Testis (tissue), 3 donors: ENCODE results near the gene HPS6. TPM values are rescaled to one million over a fixed set of nuclear protein-coding genes. Genes with fewer than 3 reads are reported as not detected.

Source experiments
- DNase-seq: peaks from one replicate; pipeline ENCODE4 v3.0.0-alpha.2; 2019
- H3K27ac ChIP-seq, 2 donors: fragments of 200-600 bp; sonication (generic); one replicate each; pipeline ENCODE4 v1.5.1; 2019
- H3K27me3 ChIP-seq: fragments of 200-600 bp; sonication (generic); one replicate; pipeline ENCODE4 v1.5.1; 2019
- H3K36me3 ChIP-seq: fragments of 200-600 bp; sonication (generic); one replicate; pipeline ENCODE4 v1.5.1; 2017; ENCODE audit warnings: low read depth; ENCODE audit errors: missing control alignments
- H3K4me1 ChIP-seq: fragments of 200-600 bp; sonication (generic); one replicate; pipeline ENCODE4 v1.5.1; 2019
- H3K4me3 ChIP-seq, 2 donors: fragments of 200-600 bp; sonication (generic); one replicate each; pipeline ENCODE4 v1.5.1; 2017 to 2019
- H3K9me3 ChIP-seq: fragments of 200-600 bp; sonication (generic); one replicate; pipeline ENCODE4 v1.5.1; 2017
- POLR2A ChIP-seq: fragments of 450-650 bp; IDR thresholded peaks from one replicate; pipeline ENCODE4 v1.6.1; 2017; ENCODE audit warnings: antibody characterized with exemption, mild to moderate bottlenecking, moderate library complexity
- WGBS, 2 donors: methylation state at CpG; one replicate each; pipeline ENCODE4 v1.1.5; 2018; 5-methylcytosine and 5-hydroxymethylcytosine counted together
- intact Hi-C: fragments of 100-400 bp; cut with DNase I; formaldehyde crosslinking; loops from one replicate; pipeline ENCODE4 v1.15.1; 2023; ENCODE audit warnings: low total_unique reads
- polyA plus RNA-seq: library from polyadenylated mRNA; stranded (reverse); fragments of 350-450 nt; fragmentation: Illumina TruSeq; extraction: RNeasy Lipid Tissue Mini Kit (QIAGEN cat#74804); gene quantifications from one replicate; pipeline ENCODE4 v1.2.3, GENCODE V29; 2014; ENCODE audit warnings: low read depth, low replicate concordance; ENCODE audit not compliant: insufficient read depth
- total RNA-seq, 2 donors: library from RNA; depleted of rRNA; stranded (reverse); fragments of >200 nt; gene quantifications; one replicate each; pipeline ENCODE4 v1.2.3, GENCODE V29; 2016
- TF ChIP-seq, protein P1 (sequence below), 3 experiments: fragments of 450-650 bp in 2 of 3; fragments of 200-600 bp in 1 of 3; sonication (generic) in 1 of 3; IDR thresholded peaks; one replicate each; pipeline ENCODE4 v1.5.1; 2016 to 2019; ENCODE audit warnings: antibody characterized with exemption in 3 of 3, mild to moderate bottlenecking in 2 of 3, moderate library complexity in 1 of 3

HPS6 gene
- total and polyA plus RNA-seq, 3 donors from 2014 or later, result 9.7 to 23.2 (median 19.6) TPM

DNA sequence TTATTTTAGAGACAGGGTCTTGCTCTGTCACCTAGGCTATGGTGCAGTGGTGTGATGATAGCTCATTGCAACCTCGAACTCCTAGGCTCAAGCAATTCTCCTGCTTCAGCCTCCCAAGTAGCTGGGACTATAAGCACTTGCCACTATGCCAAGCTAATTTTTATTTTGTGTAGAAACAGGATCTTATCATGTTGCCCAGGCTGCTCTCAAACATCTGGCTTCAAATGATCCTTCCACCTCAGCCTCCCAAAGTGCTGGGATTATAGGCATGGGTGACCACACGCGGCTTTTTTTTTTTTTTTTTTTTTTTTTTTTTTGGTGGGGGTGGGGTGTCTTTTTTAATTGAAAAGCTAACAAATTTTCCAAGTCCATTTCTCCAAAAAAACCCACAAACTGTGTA lies 18.4 kb downstream of the HPS6 start:
- TF ChIP-seq POLR2A, result no peak
- TF ChIP-seq, protein P1, sequence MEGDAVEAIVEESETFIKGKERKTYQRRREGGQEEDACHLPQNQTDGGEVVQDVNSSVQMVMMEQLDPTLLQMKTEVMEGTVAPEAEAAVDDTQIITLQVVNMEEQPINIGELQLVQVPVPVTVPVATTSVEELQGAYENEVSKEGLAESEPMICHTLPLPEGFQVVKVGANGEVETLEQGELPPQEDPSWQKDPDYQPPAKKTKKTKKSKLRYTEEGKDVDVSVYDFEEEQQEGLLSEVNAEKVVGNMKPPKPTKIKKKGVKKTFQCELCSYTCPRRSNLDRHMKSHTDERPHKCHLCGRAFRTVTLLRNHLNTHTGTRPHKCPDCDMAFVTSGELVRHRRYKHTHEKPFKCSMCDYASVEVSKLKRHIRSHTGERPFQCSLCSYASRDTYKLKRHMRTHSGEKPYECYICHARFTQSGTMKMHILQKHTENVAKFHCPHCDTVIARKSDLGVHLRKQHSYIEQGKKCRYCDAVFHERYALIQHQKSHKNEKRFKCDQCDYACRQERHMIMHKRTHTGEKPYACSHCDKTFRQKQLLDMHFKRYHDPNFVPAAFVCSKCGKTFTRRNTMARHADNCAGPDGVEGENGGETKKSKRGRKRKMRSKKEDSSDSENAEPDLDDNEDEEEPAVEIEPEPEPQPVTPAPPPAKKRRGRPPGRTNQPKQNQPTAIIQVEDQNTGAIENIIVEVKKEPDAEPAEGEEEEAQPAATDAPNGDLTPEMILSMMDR (IDR thresholded peaks at IDR 0.05), result no peak
- H3K9me3 ChIP-seq, result no peaks in the 10 kb centered on the region
- WGBS, 2 donors, result 92 to 98% methylated on average over 3 of the region's 3 CpGs
- DNase-seq, result no peak
- no peaks in the 10 kb centered on the region for H3K27me3 ChIP-seq
- no peak overlapping the region for H3K27ac ChIP-seq
- no peak overlapping the region for H3K4me3 ChIP-seq
- intact Hi-C loops, result no loop called here
- H3K4me1 ChIP-seq, result no peaks in the 10 kb centered on the region
- H3K36me3 ChIP-seq, result no peaks in the 10 kb centered on the region

DNA sequence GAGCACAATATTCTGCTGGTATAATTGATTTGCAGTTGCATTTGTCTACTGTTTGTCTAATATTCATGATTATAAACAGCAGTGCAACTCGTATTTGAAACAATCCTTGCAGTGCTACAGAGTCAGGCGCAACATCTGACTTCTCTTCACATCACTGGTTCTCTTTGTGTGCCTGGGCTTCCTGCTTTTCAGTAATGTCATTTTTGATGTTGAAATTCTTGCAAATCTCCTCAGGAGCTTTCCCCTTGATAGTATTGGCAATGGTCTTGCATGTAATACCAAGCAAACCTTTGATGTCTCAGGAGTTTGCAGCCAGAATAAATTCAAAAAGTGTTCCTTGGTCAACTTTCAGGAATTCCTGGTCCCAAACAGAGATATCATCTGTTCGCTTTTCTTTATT lies 20.2 kb downstream of the HPS6 start:
- Histone ChIP-seq H3K36me3 (no peaks in the 10 kb centered on the region), H3K27me3 (no peaks in the 10 kb centered on the region), H3K27ac (no peak overlapping the region), H3K4me1 (no peaks in the 10 kb centered on the region), H3K4me3 (no peak overlapping the region), H3K9me3 (no peaks in the 10 kb centered on the region)
- intact Hi-C loops, result no loop called here
- TF ChIP-seq, protein P1 (IDR thresholded peaks at IDR 0.05), result no peak
- no peak for TF ChIP-seq POLR2A
- 84 to 100% methylated on average over 3 of the region's 3 CpGs for WGBS, 2 donors
- DNase-seq, result no peak

DNA sequence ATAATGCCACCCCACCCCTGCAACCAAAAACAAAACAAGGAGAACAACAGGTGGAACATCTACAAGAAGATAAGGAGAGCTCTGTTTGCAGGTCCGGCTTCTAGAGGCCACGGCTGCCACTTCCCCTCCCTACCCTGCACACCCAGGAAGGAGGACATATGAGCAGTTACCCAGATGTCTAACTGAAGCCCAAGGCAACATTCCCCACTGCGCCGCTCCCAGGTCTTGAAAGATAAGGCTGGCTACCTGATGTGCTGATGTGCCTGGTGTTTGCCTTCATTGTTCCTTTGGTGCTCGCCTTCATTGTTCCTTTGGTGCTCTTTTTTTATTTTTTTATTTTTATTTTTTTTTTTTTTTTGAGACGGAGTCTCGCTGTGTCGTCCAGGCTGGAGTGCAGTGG lies 21.0 kb downstream of the HPS6 start:
- Histone ChIP-seq H3K27ac (no peak overlapping the region), H3K4me1 (no peaks in the 10 kb centered on the region), H3K4me3 (no peak overlapping the region), H3K9me3 (no peaks in the 10 kb centered on the region), H3K36me3 (no peaks in the 10 kb centered on the region), H3K27me3 (no peaks in the 10 kb centered on the region)
- intact Hi-C loops, result no loop called here
- WGBS, 2 donors, result 96 to 97% methylated on average over 8 of the region's 8 CpGs
- TF ChIP-seq POLR2A, result no peak
- TF ChIP-seq, protein P1 (IDR thresholded peaks at IDR 0.05), result no peak
- no peak for DNase-seq

DNA sequence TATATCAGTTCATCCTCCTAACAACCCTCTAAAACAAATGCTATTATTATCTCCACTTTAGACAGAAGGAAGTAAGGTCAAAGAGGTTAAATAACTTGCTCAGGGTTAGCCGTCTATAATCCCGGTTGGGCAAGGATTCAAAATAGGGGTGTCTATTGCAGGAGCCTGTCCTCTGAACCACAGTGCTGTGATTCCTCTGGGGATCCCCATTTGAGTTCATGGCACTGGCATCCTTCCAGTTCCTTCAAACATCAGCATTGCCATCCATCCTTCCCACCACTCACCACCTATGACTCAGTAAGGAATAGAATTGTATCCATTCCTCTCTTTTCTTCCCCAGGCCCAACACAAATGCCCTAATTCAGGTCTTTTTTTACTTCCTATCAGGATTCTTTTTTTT lies 25.6 kb downstream of the HPS6 start:
- no peak for DNase-seq
- Histone ChIP-seq H3K36me3 (no peaks in the 10 kb centered on the region), H3K27me3 (no peaks in the 10 kb centered on the region), H3K4me1 (no peaks in the 10 kb centered on the region), H3K4me3 (no peak overlapping the region), H3K9me3 (no peaks in the 10 kb centered on the region), H3K27ac (no peak overlapping the region)
- 74 to 87% methylated on average over 2 of the region's 2 CpGs for WGBS, 2 donors
- intact Hi-C loops, result no loop called here
- TF ChIP-seq, protein P1 (IDR thresholded peaks at IDR 0.05), result no peak
- TF ChIP-seq POLR2A, result no peak

DNA sequence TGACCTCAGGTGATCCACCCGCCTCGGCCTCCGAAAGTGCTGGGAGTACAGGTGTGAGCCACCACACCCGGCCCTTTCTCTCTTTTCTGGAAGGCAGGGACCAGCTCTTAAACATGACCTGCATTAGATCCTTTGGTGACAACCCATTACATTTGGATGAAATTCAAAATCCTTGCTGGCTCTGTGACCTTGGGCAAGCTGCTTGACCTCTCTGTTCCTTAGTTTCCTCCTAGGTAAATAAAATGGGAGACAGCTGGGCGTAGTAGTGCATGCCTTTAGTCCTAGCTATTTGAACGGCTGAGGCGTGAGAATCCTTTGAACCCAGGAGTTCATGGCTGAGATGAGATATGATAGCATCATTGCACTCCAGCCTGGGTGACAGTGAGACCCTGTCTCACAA lies 31.3 kb downstream of the HPS6 start:
- WGBS, 2 donors, result 91 to 95% methylated on average over 7 of the region's 7 CpGs

More for the DNA sequence above, 31.3 kb downstream of the HPS6 start:
- intact Hi-C loops, result no loop called here
- TF ChIP-seq, protein P1 (IDR thresholded peaks at IDR 0.05), result no peak
- no peak for TF ChIP-seq POLR2A
- Histone ChIP-seq H3K4me1 (no peaks in the 10 kb centered on the region), H3K9me3 (no peaks in the 10 kb centered on the region), H3K36me3 (no peaks in the 10 kb centered on the region), H3K27me3 (no peaks in the 10 kb centered on the region), H3K27ac (no peak overlapping the region), H3K4me3 (no peak overlapping the region)
- no peak for DNase-seq
